Stimulated activated CD4-positive, alpha-beta T cell treated with anti-CD3 and anti-CD28 coated beads, Interleukin-1b, Interleukin-23, amount 100 ng/mL, for 1 hour (primary cell): ENCODE data around the gene KDM8.
"Not testable (repeated sequence)": the region's sequence is repeated elsewhere in the genome, so short reads cannot be mapped to it uniquely, and the experiment has no call there.

Experiments used
- DNase-seq, 2 donors: peaks; one replicate each; pipeline ENCODE4 v3.0.0-alpha.2; 2020; ENCODE audit warnings: low read depth in 2 of 2

The KDM8 gene

DNA sequence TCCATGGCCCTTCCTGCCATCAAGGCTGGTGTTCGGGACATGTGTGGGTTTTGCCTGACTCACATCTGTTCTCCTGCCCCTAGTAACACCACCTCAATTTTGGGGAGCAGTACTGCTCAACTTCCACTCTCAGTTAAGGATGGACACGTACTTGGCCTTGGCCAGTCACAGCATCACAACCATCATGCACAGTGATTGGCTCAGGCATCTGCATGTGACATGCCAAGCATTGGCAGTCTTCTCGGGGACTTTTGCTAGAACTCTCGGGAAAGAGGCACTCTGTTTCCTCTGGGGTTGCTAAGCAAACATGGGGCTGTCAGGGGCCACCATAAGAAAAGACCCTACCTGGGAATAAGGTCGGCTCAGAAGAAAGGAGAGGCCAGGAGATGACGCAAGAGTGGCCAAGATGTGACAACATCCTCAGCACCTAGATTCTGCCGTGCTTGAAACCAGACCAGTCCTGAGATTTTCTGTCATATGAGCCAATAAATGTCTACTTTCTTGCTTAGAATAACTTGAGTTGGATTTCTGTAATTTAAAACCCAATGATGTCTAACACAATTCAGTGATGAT lies 11.9 kb upstream of the KDM8 start:
- no peak for DNase-seq

- DNase-seq = no peak
These were observed 9.9 kb upstream of the KDM8 start for GRCh38 chr16:27193300-27193990.

DNA sequence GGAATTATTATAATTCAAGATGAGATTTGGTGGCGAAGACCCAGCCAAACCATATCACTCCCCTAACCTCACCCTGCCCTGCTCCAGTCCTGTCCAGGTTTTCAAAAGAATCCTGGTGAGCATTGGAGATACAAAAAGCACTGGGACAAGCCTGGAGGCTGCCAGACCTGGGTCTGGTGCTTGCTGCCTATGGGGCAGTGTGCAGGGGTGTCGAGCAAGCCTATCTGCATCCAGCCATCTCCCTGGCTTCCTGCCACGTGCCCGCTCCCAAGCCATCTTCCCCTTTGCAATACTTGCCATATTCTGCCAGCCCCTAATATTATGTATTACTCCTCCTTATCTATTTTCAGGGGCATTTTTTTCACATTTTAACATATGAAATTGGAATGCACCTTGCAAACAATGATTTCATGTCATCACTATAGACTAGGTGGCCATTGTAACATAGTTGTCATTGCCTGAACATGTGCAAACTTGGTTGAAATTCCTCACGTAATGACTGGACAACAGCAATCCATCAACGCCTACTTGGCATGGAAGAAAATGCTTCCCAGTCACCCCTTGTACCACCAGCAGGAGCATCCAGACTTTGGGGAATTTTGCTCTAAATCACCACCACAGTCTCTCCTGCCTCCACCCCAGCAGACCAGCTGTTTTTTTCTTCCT lies 8.1 kb upstream of the KDM8 start:
- no peak for DNase-seq

DNA sequence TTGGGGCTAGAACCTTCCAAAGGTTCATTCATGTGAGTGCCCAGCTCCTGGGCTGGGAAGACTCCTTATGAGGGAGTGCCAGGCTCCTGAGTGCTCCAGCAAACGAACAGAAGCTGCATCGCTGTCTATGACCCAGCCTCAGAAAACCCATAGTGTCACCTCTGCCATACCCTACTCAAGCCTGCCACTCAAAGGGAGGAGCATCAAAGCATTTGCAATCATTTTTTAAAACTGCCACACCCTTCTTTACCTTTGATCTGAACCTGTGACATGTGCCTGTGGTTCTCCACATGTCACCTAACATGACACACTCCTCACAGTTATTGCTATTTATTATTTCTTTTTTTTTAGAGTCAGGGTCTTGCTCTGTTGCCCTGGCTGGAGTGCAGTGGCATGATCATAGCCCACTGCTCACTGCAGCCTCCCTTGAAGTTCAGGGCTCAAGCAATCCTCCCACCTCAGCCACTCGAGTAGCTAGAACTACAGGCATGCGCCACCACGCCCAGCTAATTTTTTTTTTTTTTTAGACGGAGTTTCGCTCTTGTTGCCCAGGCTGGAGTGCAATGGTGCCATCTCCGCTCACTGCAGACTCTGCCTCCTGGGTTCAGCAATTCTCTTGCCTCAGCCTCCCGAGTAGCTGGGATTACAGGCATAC lies 7.3 kb upstream of the KDM8 start:
- peak in 1 of 2 donors; percentile 25 for DNase-seq

DNA sequence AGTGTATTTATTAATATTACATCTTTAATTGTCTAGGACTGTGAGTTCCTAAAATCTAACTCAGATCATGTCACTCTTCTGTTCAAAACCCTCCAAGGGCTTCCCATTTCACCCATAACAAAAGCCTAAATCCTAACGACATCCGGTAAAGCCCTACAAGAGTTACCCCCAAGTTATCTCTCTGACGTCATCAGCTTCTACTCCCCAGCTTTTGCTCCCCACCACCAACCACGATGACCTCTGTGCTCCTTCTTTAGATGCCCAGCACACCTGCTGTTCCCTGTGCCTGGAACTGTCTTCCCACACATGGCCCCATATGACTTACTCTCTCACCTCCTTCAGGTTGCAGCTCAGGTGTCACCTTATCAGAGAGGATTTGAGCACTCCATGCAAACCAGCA lies 6.3 kb upstream of the KDM8 start:
- DNase-seq = no peak

- DNase-seq = no peak
These were observed 4.7 kb upstream of the KDM8 start for GRCh38 chr16:27198451-27199234.

DNA sequence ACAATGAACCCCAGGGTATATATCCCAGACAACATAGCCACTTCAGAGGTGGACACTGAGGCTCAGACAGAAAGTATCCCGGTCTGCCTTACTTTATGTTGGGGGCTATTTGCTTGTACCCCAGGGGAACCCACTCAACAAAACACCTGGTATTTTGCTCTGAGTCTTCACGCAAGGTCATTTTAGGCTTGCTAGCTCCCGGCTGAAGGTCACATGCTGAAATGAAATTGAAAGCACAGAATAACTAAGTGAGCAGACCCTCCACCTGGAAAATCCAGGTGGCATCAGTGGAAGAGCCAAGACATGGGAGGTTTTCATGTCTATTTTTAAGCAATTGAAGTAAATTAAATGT lies 4.1 kb upstream of the KDM8 start:
- DNase-seq = no peak

- no peak for DNase-seq
These were observed 3.6 kb upstream of the KDM8 start for GRCh38 chr16:27199736-27200135.

DNA sequence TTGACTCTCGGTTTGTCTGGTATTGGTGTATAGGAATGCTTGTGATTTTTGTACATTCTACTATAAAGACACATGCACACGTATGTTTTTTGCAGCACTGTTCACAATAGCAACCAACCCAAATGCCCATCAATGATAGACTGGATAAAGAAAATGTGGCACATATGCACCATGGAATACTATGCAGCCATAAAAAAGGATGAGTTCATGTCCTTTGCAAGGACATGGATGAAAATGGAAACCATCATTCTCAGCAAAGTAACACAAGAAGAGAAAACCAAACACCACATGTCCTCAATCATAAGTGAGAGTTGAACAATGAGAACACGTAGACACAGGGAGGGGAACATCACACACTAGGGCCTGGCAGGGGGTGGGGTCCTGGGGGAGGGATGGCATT lies 2.4 kb upstream of the KDM8 start:
- DNase-seq = not testable (repeated sequence)

GRCh38 chr16:27202923-27203506 lies 311 bp upstream of the KDM8 start:
- DNase-seq = peak; percentile 67 to 73

- no peak for DNase-seq
These were observed 1.1 kb downstream of the KDM8 start for GRCh38 chr16:27204312-27204915.

DNA sequence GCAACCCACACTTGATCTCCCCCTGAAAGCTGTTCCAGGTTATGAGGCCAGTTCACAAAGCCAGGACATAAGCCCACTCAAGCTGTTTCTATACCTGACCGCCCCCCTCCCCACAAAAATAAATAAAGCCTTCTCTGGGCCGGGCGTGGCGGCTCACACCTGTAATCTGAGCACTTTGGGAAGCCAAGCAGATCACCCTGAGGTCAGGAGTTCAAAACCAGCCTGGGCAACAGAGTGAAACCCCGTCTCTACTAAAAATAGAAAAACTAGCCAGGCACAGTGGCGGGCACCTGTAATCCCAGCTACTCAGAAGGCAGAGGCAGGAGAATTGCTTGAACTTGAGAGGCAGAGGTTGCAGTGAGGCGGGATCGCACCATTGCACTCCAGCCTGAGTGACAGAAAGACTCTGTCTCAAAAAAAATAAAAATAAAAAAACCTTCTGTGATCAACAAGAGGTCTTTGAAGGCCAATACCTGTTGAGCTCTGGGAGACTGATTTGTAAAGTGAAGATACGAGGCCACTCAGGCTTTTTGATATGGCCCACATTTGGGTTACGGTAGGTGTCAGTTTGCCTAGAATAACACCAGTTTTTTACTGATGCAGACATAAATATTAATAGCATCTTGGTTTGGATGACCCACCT lies 2.2 kb downstream of the KDM8 start:
- DNase-seq = no peak

DNA sequence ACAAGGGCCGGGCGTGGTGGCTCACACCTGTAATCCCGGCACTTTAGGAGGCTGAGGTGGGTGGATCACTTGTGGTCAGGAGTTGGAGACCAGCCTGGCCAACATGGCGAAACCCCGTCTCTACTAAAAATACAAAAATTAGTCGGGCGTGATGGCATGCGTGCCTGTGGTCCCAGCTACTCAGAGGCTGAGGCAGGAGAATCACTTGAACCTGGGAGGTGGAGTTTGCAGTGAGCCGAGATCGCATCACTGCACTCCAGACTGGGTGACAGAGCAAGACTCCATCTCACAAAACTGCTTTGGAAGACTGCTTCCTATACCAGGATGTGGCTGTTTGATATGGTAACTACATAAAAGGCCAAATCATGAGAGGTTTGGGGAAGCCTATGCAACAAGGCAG lies 3.8 kb downstream of the KDM8 start:
- not testable (repeated sequence) for DNase-seq

DNA sequence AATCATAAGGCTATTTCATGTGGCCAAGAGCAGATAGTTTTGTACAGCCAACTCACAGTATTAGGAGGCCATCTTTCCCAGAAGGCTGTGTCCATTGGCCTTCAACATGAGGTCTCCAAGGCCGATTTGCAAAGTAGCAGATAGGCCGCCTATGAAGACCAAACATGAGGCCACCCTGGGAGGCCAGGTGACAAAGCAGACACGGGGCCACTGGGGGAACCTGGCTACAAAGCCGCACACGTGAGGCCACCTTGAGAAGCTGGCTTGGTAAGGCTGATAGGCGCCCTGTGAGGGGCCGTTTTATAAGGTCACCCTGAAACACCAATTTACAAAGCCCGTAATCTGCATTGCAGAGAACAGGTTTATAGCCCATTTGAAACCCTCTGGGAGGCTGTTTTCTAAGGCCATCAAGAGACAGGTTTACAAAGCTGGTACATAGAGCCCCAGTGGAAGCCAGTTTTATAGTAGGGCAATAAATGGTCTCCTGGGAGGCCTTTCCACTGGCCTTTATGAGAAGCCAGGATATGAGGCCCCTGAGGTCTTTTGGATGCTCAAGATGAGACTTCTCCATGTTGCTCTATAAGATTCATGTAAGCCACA lies 4.9 kb downstream of the KDM8 start:
- no peak for DNase-seq

- DNase-seq = no peak
These were observed 5.5 kb downstream of the KDM8 start for GRCh38 chr16:27208796-27209195.

GRCh38 chr16:27209591-27209990 lies 6.3 kb downstream of the KDM8 start:
- no peak for DNase-seq

DNA sequence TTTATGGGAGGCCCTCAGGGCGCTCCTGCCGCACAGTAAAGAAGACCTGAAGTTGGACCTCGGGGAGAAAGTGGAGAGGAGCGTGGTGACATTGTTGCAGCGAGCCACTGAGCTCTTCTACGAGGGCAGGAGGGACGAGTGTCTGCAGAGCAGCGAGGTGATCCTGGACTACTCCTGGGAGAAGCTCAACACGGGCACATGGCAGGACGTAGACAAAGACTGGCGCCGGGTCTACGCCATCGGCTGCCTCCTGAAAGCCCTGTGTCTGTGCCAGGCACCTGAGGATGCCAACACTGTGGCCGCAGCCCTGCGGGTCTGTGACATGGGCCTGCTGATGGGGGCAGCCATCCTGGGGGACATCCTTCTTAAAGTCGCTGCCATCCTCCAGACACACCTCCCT lies 6.8 kb downstream of the KDM8 start:
- DNase-seq = no peak

DNA sequence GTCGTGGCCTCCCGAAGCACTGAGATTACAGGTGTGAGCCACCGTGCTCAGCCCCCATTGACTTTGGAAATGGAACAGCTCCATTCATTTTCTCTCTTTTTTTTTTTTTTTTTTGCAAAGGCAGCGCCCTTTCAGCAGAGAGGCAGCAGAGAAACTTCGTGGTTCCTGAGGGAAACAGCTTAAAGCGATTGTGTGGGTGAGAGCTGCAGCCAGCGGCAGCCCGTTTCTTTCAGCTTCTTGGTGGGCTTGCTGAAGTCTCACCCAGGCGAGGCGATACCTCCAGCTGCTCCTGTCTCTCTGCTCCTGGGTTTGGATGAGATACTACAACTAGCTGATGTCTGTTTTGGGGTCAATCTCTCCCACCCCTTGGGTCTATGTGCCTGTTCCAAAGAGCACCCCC lies 7.7 kb downstream of the KDM8 start:
- no peak for DNase-seq

DNA sequence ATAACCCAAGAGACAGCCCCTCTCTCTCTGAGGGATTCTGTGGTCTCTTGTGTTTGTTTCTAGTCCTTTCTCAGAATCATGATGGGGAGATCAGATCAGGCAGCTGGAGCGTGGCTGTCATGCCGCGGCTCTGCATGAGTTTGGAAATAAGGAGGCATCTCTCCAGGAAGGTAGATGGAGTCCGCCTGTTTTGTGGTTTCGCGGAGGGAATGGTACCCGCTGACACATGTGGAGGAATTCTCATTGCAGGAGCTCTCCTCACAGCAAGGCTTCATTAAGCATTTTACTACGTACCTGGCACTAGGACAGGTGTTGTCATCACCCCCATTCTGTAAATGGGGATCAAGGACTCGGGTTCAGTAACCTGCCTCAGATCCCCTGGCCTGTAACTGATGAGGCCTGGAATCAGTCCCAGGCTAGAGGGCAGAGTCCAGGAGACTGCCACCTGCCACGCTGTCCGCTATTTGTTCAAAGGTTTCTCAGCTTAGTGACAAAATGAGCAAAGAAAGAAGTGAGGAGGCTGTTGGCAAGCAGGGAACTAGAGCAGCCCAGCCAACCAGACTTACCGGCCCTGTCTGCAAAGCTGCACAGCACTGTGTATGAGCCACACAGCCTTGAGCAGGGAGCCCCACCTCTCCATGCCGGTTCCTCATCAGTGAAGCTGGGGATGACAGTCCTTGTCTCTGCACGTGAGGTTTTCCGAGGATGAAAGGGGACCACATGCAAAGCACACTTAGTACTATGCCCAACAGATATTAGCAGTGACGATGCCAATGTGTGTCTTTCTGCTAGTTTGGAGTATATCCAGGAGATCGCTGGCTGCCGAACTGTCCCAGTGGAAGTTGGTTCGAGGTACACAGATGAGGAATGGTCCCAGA lies 11.0 kb downstream of the KDM8 start:
- DNase-seq = no peak
